HEK293 (cell line): ENCODE data around the gene PA2G4.

ENCODE experiments used
- CTCF ChIA-PET: fragments of 350-600 bp; formaldehyde crosslinking; extraction: SDS; loops from one replicate; lab custom pipeline; 2021; ENCODE audit warnings: antibody characterized with exemption; lab: Yijun Ruan, JAX
- POLR2A ChIA-PET: fragments of 300-600 bp; formaldehyde crosslinking; extraction: SDS; loops from one replicate; lab custom pipeline; 2020; ENCODE audit warnings: antibody characterized with exemption, inconsistent platforms; lab: Yijun Ruan, JAX
- H3K27ac ChIP-seq: fragments of 200-500 bp; sonication (Bioruptor generic); 2 replicates; pipeline ENCODE4 v1.5.1; 2014; ENCODE audit warnings: low read depth, low read length, control low read depth, inconsistent platforms; ENCODE audit errors: extremely low read depth
- H3K36me3 ChIP-seq, 2 experiments: fragments of 200-500 bp in 1 of 2; sonication (Bioruptor generic) in 1 of 2; 1 replicate in 1 of 2; 2 replicates in 1 of 2; pipeline ENCODE4 v1.5.1; 2014 to 2017; ENCODE audit warnings: inconsistent platforms in 2 of 2, low read length in 2 of 2; ENCODE audit not compliant: control insufficient read depth in 2 of 2, insufficient read depth in 1 of 2
- H3K4me1 ChIP-seq: fragments of 200-500 bp; sonication (Bioruptor generic); 2 replicates; pipeline ENCODE4 v1.5.1; 2014; ENCODE audit warnings: mild to moderate bottlenecking, low read length, inconsistent platforms; ENCODE audit not compliant: control insufficient read depth, insufficient read depth
- H3K4me3 ChIP-seq: 2 replicates; pipeline ENCODE4 v1.5.1; 2011; ENCODE audit warnings: low read depth, mild to moderate bottlenecking, control low read depth, low read length, moderate library complexity
- H3K9me3 ChIP-seq: fragments of 200-500 bp; sonication (Bioruptor generic); 2 replicates; pipeline ENCODE4 v1.5.1; 2014; ENCODE audit warnings: low read depth, low read length, inconsistent platforms; ENCODE audit not compliant: control insufficient read depth, insufficient read depth
- BCL11B ChIP-seq: fragments of 450-650 bp; formaldehyde crosslinking; IDR thresholded peaks from 2 replicates; pipeline ENCODE4 v1.5.1; 2016; ENCODE audit warnings: low read depth, missing biosample characterization, missing genetic modification characterization
- GLIS1 ChIP-seq: fragments of 450-650 bp; formaldehyde crosslinking; IDR thresholded peaks from 2 replicates; pipeline ENCODE4 v1.5.1; 2016; ENCODE audit warnings: missing biosample characterization, missing genetic modification characterization
- OVOL3 ChIP-seq: fragments of 450-650 bp; formaldehyde crosslinking; IDR thresholded peaks from 2 replicates; pipeline ENCODE4 v1.5.1; 2016; ENCODE audit warnings: missing biosample characterization, missing genetic modification characterization
- PRDM1 ChIP-seq: fragments of 450-650 bp; formaldehyde crosslinking; IDR thresholded peaks from 2 replicates; pipeline ENCODE4; 2016; ENCODE audit warnings: missing biosample characterization, missing genetic modification characterization
- TCF7L2 ChIP-seq: IDR thresholded peaks from 2 replicates; pipeline ENCODE4 v1.6.1; 2011; ENCODE audit warnings: low read depth, mild to moderate bottlenecking, inconsistent platforms, low read length, moderate library complexity, borderline replicate concordance
- TSHZ1 ChIP-seq: fragments of 450-650 bp; formaldehyde crosslinking; IDR thresholded peaks from 2 replicates; pipeline ENCODE4 v1.5.1; 2016; ENCODE audit warnings: missing biosample characterization, missing genetic modification characterization, borderline replicate concordance
- YY2 ChIP-seq: fragments of 450-650 bp; formaldehyde crosslinking; IDR thresholded peaks from 2 replicates; pipeline ENCODE4 v1.5.1; 2016; ENCODE audit warnings: missing biosample characterization, missing genetic modification characterization
- ZBTB26 ChIP-seq: fragments of 450-650 bp; formaldehyde crosslinking; optimal IDR thresholded peaks from 2 replicates; pipeline ENCODE3; 2016; ENCODE audit warnings: missing biosample characterization, mild to moderate bottlenecking, missing genetic modification characterization
- ZBTB7A ChIP-seq: fragments of 450-650 bp; formaldehyde crosslinking; IDR thresholded peaks from 2 replicates; pipeline ENCODE4 v1.5.1; 2016; ENCODE audit warnings: low read depth, missing biosample characterization, missing genetic modification characterization
- ZFP69B ChIP-seq: fragments of 450-650 bp; formaldehyde crosslinking; IDR thresholded peaks from 2 replicates; pipeline ENCODE4 v1.5.1; 2016; ENCODE audit warnings: missing biosample characterization, missing genetic modification characterization
- ZNF112 ChIP-seq: fragments of 450-650 bp; formaldehyde crosslinking; IDR thresholded peaks from 2 replicates; pipeline ENCODE4 v1.5.0; 2017; ENCODE audit warnings: missing biosample characterization, missing genetic modification characterization
- ZNF114 ChIP-seq: fragments of 450-650 bp; formaldehyde crosslinking; IDR thresholded peaks from 2 replicates; pipeline ENCODE4 v1.5.0; 2017; ENCODE audit warnings: missing biosample characterization, missing genetic modification characterization
- ZNF133 ChIP-seq: fragments of 450-650 bp; formaldehyde crosslinking; IDR thresholded peaks from 2 replicates; pipeline ENCODE4 v1.5.1; 2016; ENCODE audit warnings: missing biosample characterization, missing genetic modification characterization
- ZNF138 ChIP-seq: fragments of 450-650 bp; formaldehyde crosslinking; IDR thresholded peaks from 2 replicates; pipeline ENCODE4 v1.5.1; 2016; ENCODE audit warnings: missing biosample characterization, missing genetic modification characterization, borderline replicate concordance
- ZNF184 ChIP-seq: fragments of 450-650 bp; IDR thresholded peaks from 2 replicates; pipeline ENCODE4 v1.5.1; 2018; ENCODE audit warnings: missing biosample characterization, mild to moderate bottlenecking, missing genetic modification characterization
- ZNF19 ChIP-seq: fragments of 450-650 bp; formaldehyde crosslinking; IDR thresholded peaks from 2 replicates; pipeline ENCODE4; 2016; ENCODE audit warnings: missing biosample characterization, missing genetic modification characterization, low read depth
- ZNF2 ChIP-seq: fragments of 450-650 bp; formaldehyde crosslinking; IDR thresholded peaks from 2 replicates; pipeline ENCODE4 v1.5.1; 2016; ENCODE audit warnings: missing biosample characterization, missing genetic modification characterization
- ZNF214 ChIP-seq: fragments of 450-650 bp; formaldehyde crosslinking; IDR thresholded peaks from 2 replicates; pipeline ENCODE4 v1.5.1; 2017; ENCODE audit warnings: missing biosample characterization, mild to moderate bottlenecking, missing genetic modification characterization, borderline replicate concordance
- ZNF248 ChIP-seq: fragments of 450-650 bp; formaldehyde crosslinking; IDR thresholded peaks from 2 replicates; pipeline ENCODE4 v1.5.1; 2017; ENCODE audit warnings: missing biosample characterization, missing genetic modification characterization
- ZNF335 ChIP-seq: fragments of 450-650 bp; formaldehyde crosslinking; conservative IDR thresholded peaks from 2 replicates; pipeline ENCODE4 v1.5.1; 2016; ENCODE audit warnings: missing biosample characterization, missing genetic modification characterization
- ZNF37A ChIP-seq: fragments of 450-650 bp; IDR thresholded peaks from 2 replicates; pipeline ENCODE4 v1.5.1; 2018; ENCODE audit warnings: missing biosample characterization, missing genetic modification characterization
- ZNF391 ChIP-seq: fragments of 450-650 bp; formaldehyde crosslinking; IDR thresholded peaks from 2 replicates; pipeline ENCODE4 v1.5.1; 2016; ENCODE audit warnings: low read depth, missing biosample characterization, missing genetic modification characterization, borderline replicate concordance
- ZNF398 ChIP-seq: fragments of 450-650 bp; formaldehyde crosslinking; IDR thresholded peaks from 2 replicates; pipeline ENCODE4 v1.5.1; 2017; ENCODE audit warnings: missing biosample characterization, missing genetic modification characterization
- ZNF48 ChIP-seq: fragments of 450-650 bp; formaldehyde crosslinking; IDR thresholded peaks from 2 replicates; pipeline ENCODE4 v1.5.1; 2016; ENCODE audit warnings: missing biosample characterization, missing genetic modification characterization
- ZNF544 ChIP-seq: fragments of 450-650 bp; formaldehyde crosslinking; IDR thresholded peaks from 2 replicates; pipeline ENCODE4 v1.5.0; 2017; ENCODE audit warnings: missing biosample characterization, missing genetic modification characterization
- ZNF677 ChIP-seq: fragments of 450-650 bp; IDR thresholded peaks from 2 replicates; pipeline ENCODE4 v1.5.0; 2018; ENCODE audit warnings: missing biosample characterization, mild to moderate bottlenecking, missing genetic modification characterization, moderate library complexity
- ZNF692 ChIP-seq: fragments of 450-650 bp; formaldehyde crosslinking; IDR thresholded peaks from 2 replicates; pipeline ENCODE4 v1.5.1; 2016; ENCODE audit warnings: missing biosample characterization, missing genetic modification characterization
- ZNF707 ChIP-seq: fragments of 450-650 bp; formaldehyde crosslinking; IDR thresholded peaks from 2 replicates; pipeline ENCODE4 v1.5.1; 2016; ENCODE audit warnings: missing biosample characterization, missing genetic modification characterization
- ZNF843 ChIP-seq: fragments of 450-650 bp; formaldehyde crosslinking; IDR thresholded peaks from 2 replicates; pipeline ENCODE4 v1.5.1; 2016; ENCODE audit warnings: missing biosample characterization, missing genetic modification characterization

The PA2G4 gene

GRCh38 chr12:56128670-56129205 is 24.4 kb downstream of the PA2G4 start:
- CTCF ChIA-PET = interaction anchor here (0.5 to 6.8 kb wide), 14 partner anchors 8 to 1135 kb away, joined by 3 to 65 read pairs (median 3); partner anchors contain the start of genes MYL6, RPL41, SMARCC2 and ZC3H10
- peaks cover 15 to 40% of the 10 kb centered on the region in 2 experiments; a peak in 2 of 3 replicates for H3K36me3 ChIP-seq
- H3K4me1 ChIP-seq = peaks cover 9% of the 10 kb centered on the region
- TF ChIP-seq ZBTB7A (tag by site-specific recombination) (no peak; the same call in 1 of the 2 replicates), ZNF843 (tag by site-specific recombination) (no peak), OVOL3 (tag by site-specific recombination) (no peak), ZNF2 (no peak), TCF7L2 (no peak), ZNF544 (tag by site-specific recombination) (no peak), ZNF391 (tag by site-specific recombination) (no peak), ZNF398 (0 out of 2 replicates have a peak, but pooled peaks have one; percentile 12), ZNF112 (tag by site-specific recombination) (no peak), ZNF335 (tag by site-specific recombination) (peak; percentile 72), TSHZ1 (tag by site-specific recombination) (0 out of 2 replicates have a peak, but pooled peaks have one; percentile 15), ZNF133 (tag by site-specific recombination) (no peak), YY2 (tag by site-specific recombination) (0 out of 2 replicates have a peak, but pooled peaks have one; percentile 4), ZNF677 (tag by site-specific recombination) (no peak), ZNF214 (tag by site-specific recombination) (no peak), ZNF114 (tag by site-specific recombination) (no peak), ZBTB26 (tag by site-specific recombination) (peak; percentile 12), BCL11B (tag by site-specific recombination) (no peak), ZNF248 (tag by site-specific recombination) (no peak), ZNF184 (tag by site-specific recombination) (no peak), ZFP69B (tag by site-specific recombination) (peak; percentile 80), ZNF692 (peak; percentile 86), ZNF138 (no peak), ZNF48 (tag by site-specific recombination) (no peak), ZNF37A (tag by site-specific recombination) (no peak), GLIS1 (tag by site-specific recombination) (no peak), ZNF707 (tag by site-specific recombination) (no peak), ZNF19 (tag by site-specific recombination) (no peak), PRDM1 (tag by site-specific recombination) (peak; percentile 61; the same call in 1 of the 2 replicates)
- TF ChIP-seq, all 188 proteins: peak for 8
- Histone ChIP-seq H3K9me3 (no peaks in the 10 kb centered on the region), H3K4me3 (peak overlapping the region; percentile 80), H3K27ac (peak overlapping the region; percentile 57; the same call in 1 of the 2 replicates)
- POLR2A ChIA-PET = interaction anchor here (0.6 to 3.8 kb wide), 22 partner anchors 10 to 500 kb away, joined by 3 to 99 read pairs (median 9); partner anchors contain the start of genes MYL6, MYL6B, ORMDL2 and PA2G4
